Mesendoderm (in vitro differentiated cells): ENCODE data around the gene HOXC6.

Source experiments
- DNase-seq: peaks from one replicate; pipeline ENCODE4 v3.0.0; 2013
- H2AK5ac ChIP-seq: 2 replicates; pipeline ENCODE4 v1.6.1; 2013; ENCODE audit warnings: low read length, inconsistent platforms
- H2BK120ac ChIP-seq: 2 replicates; pipeline ENCODE4 v1.6.1; 2013; ENCODE audit warnings: low read depth, mild to moderate bottlenecking, low read length, moderate library complexity, mixed read lengths
- H2BK15ac ChIP-seq: replicated peaks from 2 replicates; pipeline ENCODE4 v1.6.1; 2013; ENCODE audit warnings: low read depth, mild to moderate bottlenecking, moderate library complexity
- H2BK5ac ChIP-seq: 2 replicates; pipeline ENCODE4 v1.6.1; 2013; ENCODE audit warnings: low read length, inconsistent platforms
- H3K18ac ChIP-seq: 2 replicates; pipeline ENCODE4 v1.6.1; 2013; ENCODE audit warnings: mild to moderate bottlenecking, low read length, mixed read lengths
- H3K23ac ChIP-seq: one replicate; pipeline ENCODE4 v1.6.1; 2013; ENCODE audit warnings: low read length
- H3K27ac ChIP-seq: 2 replicates; pipeline ENCODE4 v1.5.1; 2013; ENCODE audit warnings: low read depth, mild to moderate bottlenecking, inconsistent platforms, low read length, moderate library complexity
- H3K27me3 ChIP-seq: 2 replicates; pipeline ENCODE4 v1.6.1; 2013; ENCODE audit warnings: low read length, control low read depth, mild to moderate bottlenecking, inconsistent platforms; ENCODE audit not compliant: insufficient read depth, poor library complexity
- H3K36me3 ChIP-seq: 2 replicates; pipeline ENCODE4 v1.6.1; 2013; ENCODE audit warnings: low read length, inconsistent platforms; ENCODE audit not compliant: control insufficient read depth, insufficient read depth
- H3K4ac ChIP-seq: one replicate; pipeline ENCODE4 v1.6.1; 2013; ENCODE audit warnings: low read depth, mild to moderate bottlenecking, low read length, moderate library complexity
- H3K4me1 ChIP-seq: 2 replicates; pipeline ENCODE4 v1.6.1; 2013; ENCODE audit warnings: low read depth, low read length, inconsistent platforms; ENCODE audit not compliant: control insufficient read depth
- H3K4me2 ChIP-seq: 2 replicates; pipeline ENCODE4 v1.6.1; 2013; ENCODE audit warnings: low read length
- H3K4me3 ChIP-seq: 2 replicates; pipeline ENCODE4 v1.5.1; 2013; ENCODE audit warnings: mild to moderate bottlenecking, low read length
- H3K56ac ChIP-seq: one replicate; pipeline ENCODE4 v1.6.1; 2013; ENCODE audit warnings: low read length
- H3K79me1 ChIP-seq: 2 replicates; pipeline ENCODE4 v1.6.1; 2013; ENCODE audit warnings: low read length, inconsistent platforms
- H3K79me2 ChIP-seq: 2 replicates; pipeline ENCODE4 v1.6.1; 2013; ENCODE audit warnings: mild to moderate bottlenecking, low read length; ENCODE audit not compliant: control insufficient read depth, insufficient read depth
- H3K9ac ChIP-seq: 2 replicates; pipeline ENCODE4 v1.6.1; 2013; ENCODE audit warnings: low read length, inconsistent platforms
- H4K5ac ChIP-seq: one replicate; pipeline ENCODE4 v1.6.1; 2013; ENCODE audit warnings: low read length
- H4K8ac ChIP-seq: one replicate; pipeline ENCODE4 v1.6.1; 2013; ENCODE audit warnings: low read depth, mild to moderate bottlenecking, control low read depth, low read length, moderate library complexity
- WGBS: extraction: QIAGEN DNeasy Blood & Tissue Kit; methylation state at CpG from one replicate; pipeline ENCODE4 v1.1.7; 2013; ENCODE audit warnings: low lambda C conversion rate, missing lambda C conversion rate; ENCODE audit not compliant: insufficient coverage; ENCODE audit errors: extremely low coverage; 5-methylcytosine and 5-hydroxymethylcytosine counted together

HOXC6 gene

DNA sequence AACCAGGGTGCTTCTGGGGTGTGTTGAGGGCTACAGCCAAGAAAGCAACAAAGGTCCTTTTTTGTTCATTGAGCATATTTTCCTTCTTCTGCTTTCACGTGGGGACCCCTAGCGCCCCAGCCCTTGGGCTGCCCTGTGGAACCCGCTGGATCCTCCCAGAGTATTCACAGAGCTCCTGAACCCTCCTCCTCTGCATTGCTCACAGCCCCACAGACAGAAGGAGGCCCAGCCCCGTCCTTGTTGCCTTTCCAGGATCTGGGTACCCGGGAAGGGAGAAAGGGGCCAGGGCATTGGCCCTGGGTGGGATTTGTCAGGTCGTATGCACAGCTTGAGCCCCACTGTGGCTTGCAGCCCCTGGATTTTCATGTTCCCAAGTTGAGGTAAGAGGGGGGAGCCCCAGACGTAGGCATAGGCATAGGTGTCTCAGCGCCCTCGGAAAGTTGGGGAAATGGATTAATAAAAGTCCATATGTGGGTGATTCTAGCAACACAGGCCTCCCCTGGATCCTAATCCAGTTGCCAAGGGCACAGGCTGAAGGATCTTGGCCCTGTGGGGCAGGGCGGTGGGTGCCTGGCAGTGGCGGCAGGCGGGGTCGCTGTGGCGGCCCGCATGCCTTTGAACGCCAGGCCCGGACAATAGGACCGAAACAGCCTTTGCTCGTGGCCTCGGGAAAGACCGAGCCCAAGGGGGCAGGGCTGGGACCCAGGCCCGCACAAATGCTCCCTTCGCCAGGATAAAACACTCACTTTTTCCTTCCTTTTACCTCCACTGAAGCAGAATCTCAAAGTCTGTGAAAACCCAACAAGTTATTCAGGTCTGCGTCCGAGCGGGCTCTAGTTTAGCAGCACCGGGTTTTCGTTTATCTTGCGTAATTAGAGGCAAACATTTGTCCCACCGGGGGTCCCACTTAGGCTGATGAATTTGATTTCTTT, 46.3 kb upstream of the HOXC6 start:
- Histone ChIP-seq H2BK5ac (no peak overlapping the region), H2BK120ac (no peak overlapping the region), H3K4me3 (no peak overlapping the region), H3K27me3 (peaks cover 89% of the 10 kb centered on the region), H3K9ac (no peak overlapping the region), H3K79me1 (no peaks in the 10 kb centered on the region), H2AK5ac (no peak overlapping the region), H3K4me2 (no peak overlapping the region), H3K23ac (no peak overlapping the region), H3K56ac (no peak overlapping the region), H3K79me2 (no peaks in the 10 kb centered on the region), H2BK15ac (no peak overlapping the region), H4K8ac (no peak overlapping the region), H3K27ac (no peak overlapping the region), H3K4me1 (no peaks in the 10 kb centered on the region), H3K36me3 (no peaks in the 10 kb centered on the region), H3K4ac (no peak overlapping the region), H4K5ac (no peak overlapping the region), H3K18ac (no peak overlapping the region)
- WGBS, result no CpG with 5 or more reads among the region's 30 CpGs
- no peak for DNase-seq

DNA sequence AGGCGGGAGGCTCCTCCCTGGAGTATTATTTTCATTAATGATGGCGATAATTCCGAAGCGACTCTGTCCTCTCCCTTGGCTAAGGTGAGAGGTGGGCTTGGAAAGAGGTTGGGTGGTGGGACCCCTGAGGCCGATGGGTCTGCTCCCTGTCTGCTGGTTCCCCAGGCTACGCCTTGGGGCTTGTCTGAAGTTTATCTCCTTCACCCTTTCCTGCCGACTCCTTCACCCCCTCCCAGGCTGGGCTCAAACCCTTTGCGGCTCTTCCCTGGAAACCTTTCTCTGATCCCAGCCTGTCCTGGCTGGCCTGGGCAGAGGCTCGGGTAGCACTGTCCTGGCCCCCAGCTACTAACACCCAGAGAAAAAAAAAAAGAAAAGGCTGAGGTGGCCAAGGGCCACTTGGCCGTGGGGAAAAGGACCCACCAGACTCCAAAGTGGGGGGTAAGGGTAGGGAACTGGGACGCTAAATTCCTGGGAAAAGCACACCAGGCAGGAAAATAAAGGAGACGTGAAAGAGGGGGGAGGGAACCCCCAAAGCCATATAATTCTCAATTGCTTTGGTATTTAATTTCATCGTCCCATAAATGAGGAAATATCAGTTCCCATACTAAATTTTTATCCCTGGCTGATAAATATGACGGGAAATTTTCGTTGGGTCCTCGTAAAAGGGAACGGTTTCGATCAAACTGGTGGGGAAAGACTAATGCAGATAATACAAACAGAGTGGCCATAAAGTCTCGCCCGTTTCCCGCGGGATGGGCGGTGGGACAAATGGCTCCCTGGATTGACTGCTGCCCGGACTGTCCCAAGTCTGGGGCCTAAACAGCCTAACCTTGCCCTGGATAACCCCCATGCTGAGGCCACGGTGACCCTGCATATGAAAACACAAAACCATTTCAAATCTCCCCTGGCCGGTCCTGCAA, 45.3 kb upstream of the HOXC6 start:
- Histone ChIP-seq H3K79me2 (no peaks in the 10 kb centered on the region), H2BK15ac (no peak overlapping the region), H4K5ac (no peak overlapping the region), H3K4me1 (no peaks in the 10 kb centered on the region), H3K36me3 (no peaks in the 10 kb centered on the region), H3K4me3 (no peak overlapping the region), H2BK5ac (no peak overlapping the region), H3K79me1 (no peaks in the 10 kb centered on the region), H3K4ac (no peak overlapping the region), H3K27ac (no peak overlapping the region), H3K9ac (no peak overlapping the region), H3K18ac (no peak overlapping the region), H2AK5ac (no peak overlapping the region), H2BK120ac (no peak overlapping the region), H3K23ac (no peak overlapping the region), H3K4me2 (no peak overlapping the region), H3K27me3 (peaks cover 88% of the 10 kb centered on the region), H4K8ac (no peak overlapping the region), H3K56ac (no peak overlapping the region)
- WGBS, result no CpG with 5 or more reads among the region's 26 CpGs
- DNase-seq, result no peak

DNA sequence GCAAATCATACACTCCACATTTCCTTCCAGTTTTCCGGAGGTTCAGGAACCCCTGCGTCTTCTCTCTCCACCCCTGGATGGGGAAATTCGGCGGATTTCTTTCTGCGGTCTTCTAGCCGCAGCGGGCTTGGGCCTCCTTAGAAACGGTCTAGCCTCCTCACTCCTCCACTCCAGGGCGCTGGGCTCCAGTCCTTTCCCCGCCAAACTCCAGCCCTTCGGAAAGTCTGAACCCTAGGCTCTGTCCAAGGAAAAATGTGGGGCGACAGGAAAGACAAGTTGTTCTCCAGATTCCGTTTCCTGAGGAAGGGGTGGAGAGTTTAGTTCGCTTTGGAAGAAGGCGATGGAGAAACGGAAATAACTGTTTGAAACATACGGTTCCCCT, 44.7 kb upstream of the HOXC6 start:
- H3K4me1 ChIP-seq, result no peaks in the 10 kb centered on the region
- no peak overlapping the region for H3K9ac ChIP-seq
- peaks cover 90% of the 10 kb centered on the region for H3K27me3 ChIP-seq
- H4K8ac ChIP-seq, result no peak overlapping the region
- H3K79me2 ChIP-seq, result no peaks in the 10 kb centered on the region
- no peak overlapping the region for H3K23ac ChIP-seq
- H3K56ac ChIP-seq, result no peak overlapping the region
- H3K79me1 ChIP-seq, result no peaks in the 10 kb centered on the region
- H4K5ac ChIP-seq, result no peak overlapping the region
- no peak overlapping the region for H3K4me2 ChIP-seq
- no peak overlapping the region for H3K4me3 ChIP-seq
- no peak overlapping the region for H2BK5ac ChIP-seq
- H2BK15ac ChIP-seq, result no peak overlapping the region
- no peak overlapping the region for H3K18ac ChIP-seq
- H3K27ac ChIP-seq, result no peak overlapping the region
- peak; percentile 18 for DNase-seq
- no CpG with 5 or more reads among the region's 17 CpGs for WGBS
- H3K36me3 ChIP-seq, result no peaks in the 10 kb centered on the region
- H3K4ac ChIP-seq, result no peak overlapping the region
- no peak overlapping the region for H2BK120ac ChIP-seq
- no peak overlapping the region for H2AK5ac ChIP-seq

DNA sequence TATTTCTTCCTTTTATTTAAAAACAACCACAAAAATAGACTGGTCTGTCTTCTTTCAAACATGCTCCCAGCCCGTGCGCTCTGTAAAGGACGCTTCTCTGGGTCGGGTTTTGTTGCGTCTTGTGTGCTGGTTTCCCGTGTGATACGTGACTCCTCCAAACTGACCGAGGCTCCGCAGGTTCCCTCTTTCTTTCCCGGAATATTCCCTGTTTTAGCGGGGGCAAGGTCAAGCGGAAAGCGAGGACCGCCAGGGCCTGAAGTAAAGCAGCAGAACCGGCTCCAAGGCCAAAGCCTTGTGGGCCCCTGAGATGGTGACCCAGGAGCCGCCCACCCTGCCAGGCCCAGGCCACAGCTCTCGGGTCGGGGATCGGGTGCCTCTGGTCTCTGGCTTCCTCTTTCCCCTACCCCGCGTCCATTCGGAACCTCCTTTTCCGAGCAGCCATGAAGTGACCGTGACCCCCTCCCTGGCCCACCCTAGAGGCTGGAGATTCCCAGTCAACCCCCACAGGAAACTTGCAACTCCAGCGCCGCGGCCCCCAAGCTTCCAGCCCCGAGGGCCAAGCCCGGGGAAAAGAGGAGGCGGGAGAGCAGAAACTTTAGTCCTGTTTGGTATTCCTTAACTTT, 44.2 kb upstream of the HOXC6 start:
- no peak overlapping the region for H2BK5ac ChIP-seq
- H3K56ac ChIP-seq, result no peak overlapping the region
- no peak overlapping the region for H4K8ac ChIP-seq
- H3K4me2 ChIP-seq, result no peak overlapping the region
- no peaks in the 10 kb centered on the region for H3K4me1 ChIP-seq
- no peak overlapping the region for H3K27ac ChIP-seq
- no peaks in the 10 kb centered on the region for H3K36me3 ChIP-seq
- H3K23ac ChIP-seq, result no peak overlapping the region
- no peak for DNase-seq
- H3K9ac ChIP-seq, result no peak overlapping the region
- H2BK15ac ChIP-seq, result no peak overlapping the region
- no peaks in the 10 kb centered on the region for H3K79me1 ChIP-seq
- no peak overlapping the region for H2AK5ac ChIP-seq
- H3K4ac ChIP-seq, result no peak overlapping the region
- H3K4me3 ChIP-seq, result no peak overlapping the region
- no CpG with 5 or more reads among the region's 30 CpGs for WGBS
- H4K5ac ChIP-seq, result no peak overlapping the region
- H3K18ac ChIP-seq, result no peak overlapping the region
- no peak overlapping the region for H2BK120ac ChIP-seq
- H3K79me2 ChIP-seq, result no peaks in the 10 kb centered on the region
- H3K27me3 ChIP-seq, result peaks cover 90% of the 10 kb centered on the region

DNA sequence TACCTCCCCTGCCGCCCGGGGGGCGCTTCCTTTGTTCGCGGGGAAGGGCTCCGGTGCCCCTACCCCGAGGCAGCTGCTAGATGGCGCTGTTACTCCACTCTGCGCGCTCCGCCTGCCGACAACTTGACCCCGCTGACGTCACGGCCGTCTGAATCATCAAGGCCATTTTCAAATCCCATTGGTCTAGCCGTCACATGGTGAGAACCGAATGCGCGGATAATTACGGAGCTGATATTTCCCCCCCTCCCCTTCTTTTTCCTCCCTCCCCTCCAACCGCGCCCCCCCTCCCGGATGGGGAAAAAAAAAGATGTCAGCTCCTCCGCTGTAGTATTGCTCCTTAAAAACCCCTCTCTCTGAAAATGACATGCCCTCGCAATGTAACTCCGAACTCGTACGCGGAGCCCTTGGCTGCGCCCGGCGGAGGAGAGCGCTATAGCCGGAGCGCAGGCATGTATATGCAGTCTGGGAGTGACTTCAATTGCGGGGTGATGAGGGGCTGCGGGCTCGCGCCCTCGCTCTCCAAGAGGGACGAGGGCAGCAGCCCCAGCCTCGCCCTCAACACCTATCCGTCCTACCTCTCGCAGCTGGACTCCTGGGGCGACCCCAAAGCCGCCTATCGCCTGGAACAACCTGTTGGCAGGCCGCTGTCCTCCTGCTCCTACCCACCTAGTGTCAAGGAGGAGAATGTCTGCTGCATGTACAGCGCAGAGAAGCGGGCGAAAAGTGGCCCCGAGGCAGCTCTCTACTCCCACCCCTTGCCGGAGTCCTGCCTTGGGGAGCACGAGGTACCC, 43.1 kb upstream of the HOXC6 start, which contains the start of gene HOXC10:
Gene HOXC10 (plus strand): TSS at position 246 of the 791 bp plus-strand sequence. CDS start 114 bp downstream, at position 360.
- Histone ChIP-seq H3K18ac (no peak within 1 kb of the TSS), H3K4ac (no peak within 1 kb of the TSS), H3K56ac (no peak within 1 kb of the TSS), H4K5ac (no peak within 1 kb of the TSS), H2BK120ac (no peak within 1 kb of the TSS), H3K9ac (no peak within 1 kb of the TSS), H3K23ac (no peak within 1 kb of the TSS), H4K8ac (no peak within 1 kb of the TSS), H3K27ac (no peak within 1 kb of the TSS), H3K4me3 (no peak within 1 kb of the TSS), H3K79me1 (no peaks in the 10 kb centered on the region), H2AK5ac (no peak within 1 kb of the TSS), H3K4me1 (no peaks in the 10 kb centered on the region), H3K4me2 (no peak within 1 kb of the TSS), H3K27me3 (peaks cover 88% of the 10 kb centered on the region), H2BK5ac (no peak within 1 kb of the TSS), H3K79me2 (no peaks in the 10 kb centered on the region), H2BK15ac (no peak within 1 kb of the TSS), H3K36me3 (no peaks in the 10 kb centered on the region)
- DNase-seq, result peak; percentile 92
- WGBS, result no CpG with 5 or more reads among the region's 55 CpGs
